DND-41 (cell line): ENCODE results near the gene TTPAL.

ENCODE experiments used
- ATAC-seq: fragments of 200-7000 bp; cut with Tn5 transposase; 3 replicates; pipeline ENCODE4 v1.9.1; 2021; ENCODE audit warnings: low read depth; ENCODE audit not compliant: insufficient read depth
- DNase-seq: peaks from one replicate; pipeline ENCODE4 v3.0.0-alpha.2; 2020
- H2AFZ ChIP-seq: 2 replicates; pipeline ENCODE4 v1.6.0; 2012; ENCODE audit warnings: low read depth, low read length
- H3K27ac ChIP-seq: 2 replicates; pipeline ENCODE4 v1.5.1; 2012; ENCODE audit warnings: low read length, inconsistent platforms
- H3K27me3 ChIP-seq: fragments of 200-600 bp; sonication (generic); 2 replicates; pipeline ENCODE4 v1.6.0; 2012; ENCODE audit warnings: low read length, mild to moderate bottlenecking, inconsistent platforms; ENCODE audit not compliant: insufficient read depth, poor library complexity
- H3K36me3 ChIP-seq: 2 replicates; pipeline ENCODE4 v1.5.1; 2012; ENCODE audit warnings: low read length, inconsistent platforms; ENCODE audit not compliant: insufficient read depth
- H3K4me1 ChIP-seq: 2 replicates; pipeline ENCODE4 v1.5.1; 2012; ENCODE audit warnings: mild to moderate bottlenecking, low read length; ENCODE audit not compliant: insufficient read depth
- H3K4me2 ChIP-seq: 2 replicates; pipeline ENCODE4 v1.6.0; 2012; ENCODE audit warnings: mild to moderate bottlenecking, moderate library complexity, low read length, inconsistent platforms; ENCODE audit not compliant: insufficient read depth
- H3K4me3 ChIP-seq, 2 experiments: fragments of 200-600 bp in 1 of 2; shearing (Covaris generic) in 1 of 2; 2 replicates each; pipeline ENCODE4 v1.5.1; 2012 to 2016; ENCODE audit warnings: inconsistent platforms in 2 of 2, low read length in 2 of 2, mild to moderate bottlenecking in 2 of 2, low read depth in 1 of 2, moderate library complexity in 1 of 2
- H3K79me2 ChIP-seq: 2 replicates; pipeline ENCODE4 v1.6.0; 2012; ENCODE audit warnings: low read length, inconsistent platforms; ENCODE audit not compliant: insufficient read depth
- H3K9ac ChIP-seq: 2 replicates; pipeline ENCODE4 v1.6.0; 2012; ENCODE audit warnings: low read depth, mild to moderate bottlenecking, inconsistent platforms, low read length, moderate library complexity
- H3K9me3 ChIP-seq: 2 replicates; pipeline ENCODE4 v1.5.1; 2012; ENCODE audit warnings: low read length, moderate library complexity, mild to moderate bottlenecking, inconsistent platforms; ENCODE audit not compliant: insufficient read depth, severe bottlenecking
- H4K20me1 ChIP-seq: 2 replicates; pipeline ENCODE4 v1.6.0; 2012; ENCODE audit warnings: low read length; ENCODE audit not compliant: insufficient read depth
- EZH2 ChIP-seq: IDR thresholded peaks from 3 replicates; pipeline ENCODE4 v1.6.1; 2012; ENCODE audit warnings: borderline replicate concordance, low read depth, mild to moderate bottlenecking, moderate library complexity, low read length, inconsistent platforms; ENCODE audit not compliant: severe bottlenecking
- TF ChIP-seq, protein P1 (sequence below): IDR thresholded peaks from 2 replicates; pipeline ENCODE4 v1.5.1; 2012; ENCODE audit warnings: borderline replicate concordance, low read length, moderate library complexity, mild to moderate bottlenecking; ENCODE audit not compliant: poor library complexity, severe bottlenecking; ENCODE audit errors: extremely low read depth

Gene TTPAL

DNA sequence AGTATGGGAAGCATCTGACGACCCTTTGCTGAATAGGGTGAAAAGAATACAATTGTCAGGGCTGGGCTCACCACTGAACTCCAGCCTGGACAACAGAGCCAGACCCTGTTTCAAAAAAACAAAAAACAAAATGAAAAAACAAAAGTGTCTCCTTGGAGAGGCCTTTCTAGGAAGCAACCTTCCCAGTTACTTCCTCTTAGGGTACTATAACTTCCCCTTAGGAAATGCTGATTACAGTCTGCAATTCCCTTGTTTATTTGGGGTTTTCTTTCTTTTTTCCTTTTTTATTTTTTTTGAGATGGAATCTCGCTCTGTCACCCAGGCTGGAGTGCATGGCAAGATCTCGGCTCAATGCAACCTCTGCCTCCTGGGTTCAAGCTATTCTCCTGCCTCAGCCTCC lies 20.5 kb upstream of the TTPAL start:
- Histone ChIP-seq H3K9ac (no peak overlapping the region), H3K4me2 (no peak overlapping the region), H3K27ac (no peak overlapping the region), H3K4me3 (no peak overlapping the region), H3K79me2 (no peaks in the 10 kb centered on the region), H3K36me3 (no peaks in the 10 kb centered on the region), H3K4me1 (no peaks in the 10 kb centered on the region), H3K27me3 (peaks cover 8% of the 10 kb centered on the region), H2AFZ (no peak overlapping the region), H4K20me1 (no peaks in the 10 kb centered on the region), H3K9me3 (no peaks in the 10 kb centered on the region)
- DNase-seq: no peak
- no peak for ATAC-seq
- TF ChIP-seq, protein P1, sequence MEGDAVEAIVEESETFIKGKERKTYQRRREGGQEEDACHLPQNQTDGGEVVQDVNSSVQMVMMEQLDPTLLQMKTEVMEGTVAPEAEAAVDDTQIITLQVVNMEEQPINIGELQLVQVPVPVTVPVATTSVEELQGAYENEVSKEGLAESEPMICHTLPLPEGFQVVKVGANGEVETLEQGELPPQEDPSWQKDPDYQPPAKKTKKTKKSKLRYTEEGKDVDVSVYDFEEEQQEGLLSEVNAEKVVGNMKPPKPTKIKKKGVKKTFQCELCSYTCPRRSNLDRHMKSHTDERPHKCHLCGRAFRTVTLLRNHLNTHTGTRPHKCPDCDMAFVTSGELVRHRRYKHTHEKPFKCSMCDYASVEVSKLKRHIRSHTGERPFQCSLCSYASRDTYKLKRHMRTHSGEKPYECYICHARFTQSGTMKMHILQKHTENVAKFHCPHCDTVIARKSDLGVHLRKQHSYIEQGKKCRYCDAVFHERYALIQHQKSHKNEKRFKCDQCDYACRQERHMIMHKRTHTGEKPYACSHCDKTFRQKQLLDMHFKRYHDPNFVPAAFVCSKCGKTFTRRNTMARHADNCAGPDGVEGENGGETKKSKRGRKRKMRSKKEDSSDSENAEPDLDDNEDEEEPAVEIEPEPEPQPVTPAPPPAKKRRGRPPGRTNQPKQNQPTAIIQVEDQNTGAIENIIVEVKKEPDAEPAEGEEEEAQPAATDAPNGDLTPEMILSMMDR: no peak
- no peak for TF ChIP-seq EZH2

DNA sequence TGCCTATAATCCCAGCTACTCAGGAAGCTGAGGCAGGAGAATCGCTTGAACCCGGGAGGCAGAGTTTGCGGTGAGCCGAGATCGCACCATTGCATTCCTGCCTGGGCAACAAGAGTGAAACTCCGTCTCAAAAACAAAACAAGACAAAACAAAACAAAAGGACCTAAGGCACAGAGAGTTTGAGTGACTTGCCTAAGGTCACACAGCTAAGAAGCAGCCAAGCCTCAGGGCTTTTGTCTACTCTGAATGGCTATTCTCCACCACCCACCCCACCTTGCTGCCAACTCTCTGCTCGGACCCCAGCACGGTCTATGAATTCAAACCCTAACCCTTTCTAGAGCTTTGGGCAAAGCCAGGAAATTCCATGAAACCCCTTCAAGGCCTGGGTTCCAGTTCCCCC lies 19.1 kb upstream of the TTPAL start:
- ATAC-seq: no peak
- peaks cover 7% of the 10 kb centered on the region for H3K27me3 ChIP-seq
- no peak for DNase-seq

DNA sequence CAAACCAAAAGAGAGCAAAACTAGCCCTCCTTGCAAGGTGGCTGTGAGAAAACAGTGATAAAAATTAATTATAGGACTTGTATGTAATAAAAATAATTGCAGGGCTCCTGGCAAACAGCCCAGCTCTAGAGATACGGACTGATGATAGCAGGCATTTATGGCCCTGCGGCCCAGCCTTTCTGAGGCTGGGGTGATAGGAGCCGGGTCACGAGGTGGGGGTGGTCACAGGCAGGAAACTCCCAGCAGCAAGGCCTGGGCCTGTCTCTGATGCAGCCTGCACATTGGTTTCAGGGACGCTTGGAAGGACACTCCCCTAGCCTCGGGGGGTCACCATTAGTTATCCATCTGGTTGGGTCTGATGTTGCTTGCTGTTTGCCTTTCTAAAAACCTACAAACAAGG lies 18.7 kb upstream of the TTPAL start:
- H3K9me3 ChIP-seq: no peaks in the 10 kb centered on the region
- no peak overlapping the region for H3K9ac ChIP-seq
- peaks cover 8% of the 10 kb centered on the region for H3K27me3 ChIP-seq
- H2AFZ ChIP-seq: no peak overlapping the region
- H3K79me2 ChIP-seq: no peaks in the 10 kb centered on the region
- H3K36me3 ChIP-seq: no peaks in the 10 kb centered on the region
- ATAC-seq: no peak
- H3K4me3 ChIP-seq: no peak overlapping the region
- no peaks in the 10 kb centered on the region for H4K20me1 ChIP-seq
- no peak overlapping the region for H3K27ac ChIP-seq
- TF ChIP-seq, protein P1: no peak
- TF ChIP-seq EZH2: no peak
- DNase-seq: no peak
- H3K4me1 ChIP-seq: no peaks in the 10 kb centered on the region
- H3K4me2 ChIP-seq: no peak overlapping the region

More for the DNA sequence above, 19.1 kb upstream of the TTPAL start:
- Histone ChIP-seq H3K9ac (no peak overlapping the region), H3K4me3 (no peak overlapping the region), H4K20me1 (no peaks in the 10 kb centered on the region), H3K4me1 (no peaks in the 10 kb centered on the region), H2AFZ (no peak overlapping the region), H3K4me2 (no peak overlapping the region), H3K79me2 (no peaks in the 10 kb centered on the region), H3K27ac (no peak overlapping the region), H3K9me3 (no peaks in the 10 kb centered on the region), H3K36me3 (no peaks in the 10 kb centered on the region)
- TF ChIP-seq, protein P1: no peak
- no peak for TF ChIP-seq EZH2

DNA sequence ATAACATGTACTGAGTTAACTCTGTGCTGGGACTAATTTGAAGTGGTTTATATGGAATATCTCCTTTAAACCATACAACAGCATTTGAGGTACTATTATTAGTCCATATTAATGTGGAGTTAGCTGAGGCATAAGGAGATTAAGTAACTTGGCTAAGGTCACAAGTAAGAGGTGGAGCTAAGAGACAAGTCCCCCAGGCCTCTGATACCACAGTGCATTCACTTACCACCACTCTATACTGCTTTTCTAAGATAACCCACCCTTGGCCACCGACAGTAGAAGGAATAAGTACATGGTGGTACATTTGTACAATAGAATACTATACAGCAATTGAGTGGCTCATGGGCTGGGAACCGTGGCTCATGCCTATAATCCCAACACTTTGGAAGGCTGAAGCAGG lies 16.4 kb upstream of the TTPAL start:
- peaks cover 8% of the 10 kb centered on the region for H3K27me3 ChIP-seq
- DNase-seq: no peak
- no peak overlapping the region for H3K27ac ChIP-seq
- H3K9ac ChIP-seq: no peak overlapping the region
- H3K79me2 ChIP-seq: no peaks in the 10 kb centered on the region
- H3K4me2 ChIP-seq: no peak overlapping the region
- no peaks in the 10 kb centered on the region for H4K20me1 ChIP-seq
- no peak overlapping the region for H2AFZ ChIP-seq
- TF ChIP-seq, protein P1: no peak
- no peak for TF ChIP-seq EZH2
- H3K4me3 ChIP-seq: no peak overlapping the region
- H3K36me3 ChIP-seq: no peaks in the 10 kb centered on the region
- ATAC-seq: no peak
- no peaks in the 10 kb centered on the region for H3K4me1 ChIP-seq
- no peaks in the 10 kb centered on the region for H3K9me3 ChIP-seq
